ENCODE results near the gene SHROOM3.

Gene SHROOM3

DNA sequence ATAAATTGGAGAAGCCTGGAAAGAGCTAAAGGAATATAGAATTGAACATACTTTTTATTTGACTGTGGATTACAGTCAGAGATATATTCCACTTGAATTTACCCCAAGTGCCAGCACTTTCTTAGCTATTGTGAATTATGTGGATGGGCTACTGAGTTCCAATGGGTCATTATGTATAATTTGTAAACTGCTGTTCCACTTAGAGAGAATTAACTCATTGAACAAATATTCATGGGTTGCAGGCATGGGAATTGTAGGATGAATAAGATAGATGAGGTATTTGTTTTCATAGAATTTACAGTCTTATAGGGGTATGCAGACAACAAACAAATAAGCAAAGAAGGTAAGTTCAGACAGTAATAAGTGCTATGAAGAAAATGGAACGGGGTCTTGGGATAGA, 195.7 kb downstream of the SHROOM3 start:
- H3K4me1 ChIP-seq (ENCODE audit: control insufficient read depth in 1 of 2, insufficient read depth in 2 of 2, low read length in 2 of 2), result peaks cover 0 to 8% of the 10 kb centered on the region in 2 donors
- H3K9me3 ChIP-seq (ENCODE audit: control insufficient read depth in 1 of 2, low read length in 2 of 2), result no peaks in the 10 kb centered on the region
- H3K27ac ChIP-seq (ENCODE audit: low read depth, low read length), result no peak overlapping the region

GRCh38 chr4:76634220-76634619, 199.2 kb downstream of the SHROOM3 start:
- H3K9ac ChIP-seq (ENCODE audit: low read depth in 1 of 2, low read length in 2 of 2), result no peak overlapping the region
- no peaks in the 10 kb centered on the region for H3K27me3 ChIP-seq (ENCODE audit: control insufficient read depth in 1 of 2, insufficient read depth in 2 of 2, low read length in 2 of 2)
- no peak overlapping the region for H3K27ac ChIP-seq (ENCODE audit: low read depth, low read length)
- H3K36me3 ChIP-seq (ENCODE audit: control insufficient read depth in 1 of 2, insufficient read depth in 2 of 2, low read length in 2 of 2), result peaks cover 0 to 6% of the 10 kb centered on the region in 2 donors
- H3K4me1 ChIP-seq (ENCODE audit: control insufficient read depth in 1 of 2, insufficient read depth in 2 of 2, low read length in 2 of 2), result peaks cover 0 to 8% of the 10 kb centered on the region in 2 donors
- H3K9me3 ChIP-seq (ENCODE audit: control insufficient read depth in 1 of 2, low read length in 2 of 2), result no peaks in the 10 kb centered on the region
- H3K4me3 ChIP-seq (ENCODE audit: low read depth in 1 of 2, low read length in 2 of 2), result no peak overlapping the region

More for the DNA sequence above, 195.7 kb downstream of the SHROOM3 start:
- Histone ChIP-seq H3K9ac (ENCODE audit: low read depth in 1 of 2, low read length in 2 of 2) (no peak overlapping the region), H3K27me3 (ENCODE audit: control insufficient read depth in 1 of 2, insufficient read depth in 2 of 2, low read length in 2 of 2) (no peaks in the 10 kb centered on the region), H3K36me3 (ENCODE audit: control insufficient read depth in 1 of 2, insufficient read depth in 2 of 2, low read length in 2 of 2) (peaks cover 3 to 7% of the 10 kb centered on the region in 2 donors), H3K4me3 (ENCODE audit: low read depth in 1 of 2, low read length in 2 of 2) (no peak overlapping the region)

- Histone ChIP-seq H3K27me3 (ENCODE audit: control insufficient read depth in 1 of 2, insufficient read depth in 2 of 2, low read length in 2 of 2) (no peaks in the 10 kb centered on the region), H3K4me1 (ENCODE audit: control insufficient read depth in 1 of 2, insufficient read depth in 2 of 2, low read length in 2 of 2) (peaks cover 0 to 19% of the 10 kb centered on the region in 2 donors), H3K36me3 (ENCODE audit: control insufficient read depth in 1 of 2, insufficient read depth in 2 of 2, low read length in 2 of 2) (no peaks in the 10 kb centered on the region), H3K9ac (ENCODE audit: low read depth in 1 of 2, low read length in 2 of 2) (no peak overlapping the region), H3K4me3 (ENCODE audit: low read depth in 1 of 2, low read length in 2 of 2) (no peak overlapping the region), H3K27ac (ENCODE audit: low read depth, low read length) (no peak overlapping the region), H3K9me3 (ENCODE audit: control insufficient read depth in 1 of 2, low read length in 2 of 2) (no peaks in the 10 kb centered on the region)
Measured at GRCh38 chr4:76637712-76638361, 202.8 kb downstream of the SHROOM3 start.

- Histone ChIP-seq H3K27me3 (ENCODE audit: control insufficient read depth in 1 of 2, insufficient read depth in 2 of 2, low read length in 2 of 2) (no peaks in the 10 kb centered on the region), H3K4me1 (ENCODE audit: control insufficient read depth in 1 of 2, insufficient read depth in 2 of 2, low read length in 2 of 2) (peaks cover 0 to 12% of the 10 kb centered on the region in 2 donors), H3K9me3 (ENCODE audit: control insufficient read depth in 1 of 2, low read length in 2 of 2) (no peaks in the 10 kb centered on the region), H3K9ac (ENCODE audit: low read depth in 1 of 2, low read length in 2 of 2) (no peak overlapping the region), H3K4me3 (ENCODE audit: low read depth in 1 of 2, low read length in 2 of 2) (no peak overlapping the region), H3K36me3 (ENCODE audit: control insufficient read depth in 1 of 2, insufficient read depth in 2 of 2, low read length in 2 of 2) (no peaks in the 10 kb centered on the region), H3K27ac (ENCODE audit: low read depth, low read length) (no peak overlapping the region)
Measured at GRCh38 chr4:76639288-76639687, 204.3 kb downstream of the SHROOM3 start.

GRCh38 chr4:76640353-76640910, 205.4 kb downstream of the SHROOM3 start:
- Histone ChIP-seq H3K9me3 (ENCODE audit: control insufficient read depth in 1 of 2, low read length in 2 of 2) (no peaks in the 10 kb centered on the region), H3K27ac (ENCODE audit: low read depth, low read length) (no peak overlapping the region), H3K4me1 (ENCODE audit: control insufficient read depth in 1 of 2, insufficient read depth in 2 of 2, low read length in 2 of 2) (peaks cover 0 to 16% of the 10 kb centered on the region in 2 donors), H3K9ac (ENCODE audit: low read depth in 1 of 2, low read length in 2 of 2) (no peak overlapping the region), H3K36me3 (ENCODE audit: control insufficient read depth in 1 of 2, insufficient read depth in 2 of 2, low read length in 2 of 2) (peaks cover 0 to 2% of the 10 kb centered on the region in 2 donors), H3K27me3 (ENCODE audit: control insufficient read depth in 1 of 2, insufficient read depth in 2 of 2, low read length in 2 of 2) (no peaks in the 10 kb centered on the region), H3K4me3 (ENCODE audit: low read depth in 1 of 2, low read length in 2 of 2) (no peak overlapping the region)

- H3K27me3 ChIP-seq (ENCODE audit: control insufficient read depth in 1 of 2, insufficient read depth in 2 of 2, low read length in 2 of 2), result no peaks in the 10 kb centered on the region
- peaks cover 0 to 16% of the 10 kb centered on the region in 2 donors for H3K4me1 ChIP-seq (ENCODE audit: control insufficient read depth in 1 of 2, insufficient read depth in 2 of 2, low read length in 2 of 2)
- no peak overlapping the region for H3K27ac ChIP-seq (ENCODE audit: low read depth, low read length)
- H3K36me3 ChIP-seq (ENCODE audit: control insufficient read depth in 1 of 2, insufficient read depth in 2 of 2, low read length in 2 of 2), result peaks cover 0 to 2% of the 10 kb centered on the region in 2 donors
- H3K9ac ChIP-seq (ENCODE audit: low read depth in 1 of 2, low read length in 2 of 2), result no peak overlapping the region
- H3K9me3 ChIP-seq (ENCODE audit: control insufficient read depth in 1 of 2, low read length in 2 of 2), result no peaks in the 10 kb centered on the region
- H3K4me3 ChIP-seq (ENCODE audit: low read depth in 1 of 2, low read length in 2 of 2), result no peak overlapping the region
Measured at GRCh38 chr4:76641351-76641750, 206.3 kb downstream of the SHROOM3 start.

DNA sequence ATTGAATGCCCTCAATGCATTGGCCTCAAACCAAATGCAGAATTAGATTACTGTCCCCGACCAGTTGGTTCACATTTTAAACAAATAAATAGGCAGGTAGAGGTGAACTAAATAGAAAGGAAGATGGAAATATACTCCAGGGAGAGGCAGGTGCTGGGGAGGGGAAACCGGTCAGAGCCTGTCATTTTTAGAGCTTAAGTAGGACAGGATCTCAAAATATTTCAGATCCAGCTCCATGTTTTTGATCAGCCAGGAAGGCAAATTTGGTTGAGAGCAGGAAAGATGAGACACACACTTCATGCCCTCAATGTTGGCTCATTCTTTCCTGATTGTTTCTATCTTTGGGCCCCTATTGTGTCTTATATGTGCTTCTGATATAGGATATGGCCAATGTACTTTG, 206.7 kb downstream of the SHROOM3 start:
- Histone ChIP-seq H3K27me3 (ENCODE audit: control insufficient read depth in 1 of 2, insufficient read depth in 2 of 2, low read length in 2 of 2) (no peaks in the 10 kb centered on the region), H3K9ac (ENCODE audit: low read depth in 1 of 2, low read length in 2 of 2) (no peak overlapping the region), H3K9me3 (ENCODE audit: control insufficient read depth in 1 of 2, low read length in 2 of 2) (no peaks in the 10 kb centered on the region), H3K4me3 (ENCODE audit: low read depth in 1 of 2, low read length in 2 of 2) (no peak overlapping the region), H3K27ac (ENCODE audit: low read depth, low read length) (no peak overlapping the region), H3K36me3 (ENCODE audit: control insufficient read depth in 1 of 2, insufficient read depth in 2 of 2, low read length in 2 of 2) (peaks cover 0 to 2% of the 10 kb centered on the region in 2 donors), H3K4me1 (ENCODE audit: control insufficient read depth in 1 of 2, insufficient read depth in 2 of 2, low read length in 2 of 2) (peaks cover 0 to 16% of the 10 kb centered on the region in 2 donors)

GRCh38 chr4:76644831-76645485, 209.9 kb downstream of the SHROOM3 start:
- no peak overlapping the region for H3K27ac ChIP-seq (ENCODE audit: low read depth, low read length)

DNA sequence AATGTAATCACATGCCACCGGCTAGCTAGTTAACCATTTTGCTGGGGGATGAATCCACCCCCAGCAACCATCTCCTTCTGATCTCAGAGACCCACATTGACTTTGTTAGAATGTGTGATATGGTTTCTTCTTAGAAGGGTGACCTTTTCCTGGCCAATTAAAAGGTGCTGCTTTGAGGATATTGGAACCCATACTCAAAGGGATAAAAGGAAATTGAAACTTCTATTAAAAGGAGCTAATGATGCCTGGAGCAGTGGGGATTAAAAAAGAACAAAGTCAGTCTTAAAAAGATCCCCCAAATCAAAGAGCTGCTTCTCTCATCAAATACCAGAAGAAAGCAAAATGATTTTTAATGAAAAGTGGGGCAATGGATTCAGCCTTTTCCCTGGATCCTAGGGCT, 214.1 kb downstream of the SHROOM3 start:
- no peak overlapping the region for H3K9ac ChIP-seq (ENCODE audit: low read depth in 1 of 2, low read length in 2 of 2)
- H3K27me3 ChIP-seq (ENCODE audit: control insufficient read depth in 1 of 2, insufficient read depth in 2 of 2, low read length in 2 of 2), result no peaks in the 10 kb centered on the region
- H3K9me3 ChIP-seq (ENCODE audit: control insufficient read depth in 1 of 2, low read length in 2 of 2), result no peaks in the 10 kb centered on the region
- H3K36me3 ChIP-seq (ENCODE audit: control insufficient read depth in 1 of 2, insufficient read depth in 2 of 2, low read length in 2 of 2), result peaks cover 0 to 2% of the 10 kb centered on the region in 2 donors
- no peak overlapping the region for H3K4me3 ChIP-seq (ENCODE audit: low read depth in 1 of 2, low read length in 2 of 2)
- H3K4me1 ChIP-seq (ENCODE audit: control insufficient read depth in 1 of 2, insufficient read depth in 2 of 2, low read length in 2 of 2), result peaks cover 0 to 5% of the 10 kb centered on the region in 2 donors
- no peak overlapping the region for H3K27ac ChIP-seq (ENCODE audit: low read depth, low read length)

More at GRCh38 chr4:76644831-76645485, 209.9 kb downstream of the SHROOM3 start:
- Histone ChIP-seq H3K27me3 (ENCODE audit: control insufficient read depth in 1 of 2, insufficient read depth in 2 of 2, low read length in 2 of 2) (no peaks in the 10 kb centered on the region), H3K4me1 (ENCODE audit: control insufficient read depth in 1 of 2, insufficient read depth in 2 of 2, low read length in 2 of 2) (peaks cover 0 to 15% of the 10 kb centered on the region in 2 donors), H3K36me3 (ENCODE audit: control insufficient read depth in 1 of 2, insufficient read depth in 2 of 2, low read length in 2 of 2) (peaks cover 0 to 2% of the 10 kb centered on the region in 2 donors), H3K9ac (ENCODE audit: low read depth in 1 of 2, low read length in 2 of 2) (no peak overlapping the region), H3K9me3 (ENCODE audit: control insufficient read depth in 1 of 2, low read length in 2 of 2) (no peaks in the 10 kb centered on the region), H3K4me3 (ENCODE audit: low read depth in 1 of 2, low read length in 2 of 2) (no peak overlapping the region)

DNA sequence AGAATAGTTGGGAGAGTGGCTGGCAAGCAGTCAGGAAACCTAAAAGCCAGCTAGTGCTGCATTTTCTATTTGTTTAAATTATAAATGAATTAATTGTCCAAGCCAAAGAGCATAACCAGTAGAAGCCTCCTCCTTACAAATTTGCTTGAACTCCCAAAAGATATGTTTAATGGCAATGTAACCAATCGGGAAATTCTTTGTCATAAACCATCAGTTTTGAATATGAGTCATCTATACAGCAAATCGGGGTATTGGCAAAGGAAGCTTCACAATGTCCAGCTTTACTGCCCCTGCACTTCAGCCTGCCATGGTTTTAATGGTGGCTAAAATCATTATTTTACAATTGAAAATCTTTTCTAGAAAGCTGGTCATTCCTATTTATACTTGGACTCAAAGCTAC, 216.6 kb downstream of the SHROOM3 start:
- H3K9me3 ChIP-seq (ENCODE audit: control insufficient read depth in 1 of 2, low read length in 2 of 2), result no peaks in the 10 kb centered on the region
- H3K4me3 ChIP-seq (ENCODE audit: low read depth in 1 of 2, low read length in 2 of 2), result no peak overlapping the region
- no peaks in the 10 kb centered on the region for H3K27me3 ChIP-seq (ENCODE audit: control insufficient read depth in 1 of 2, insufficient read depth in 2 of 2, low read length in 2 of 2)
- no peaks in the 10 kb centered on the region for H3K36me3 ChIP-seq (ENCODE audit: control insufficient read depth in 1 of 2, insufficient read depth in 2 of 2, low read length in 2 of 2)
- H3K9ac ChIP-seq (ENCODE audit: low read depth in 1 of 2, low read length in 2 of 2), result no peak overlapping the region
- H3K27ac ChIP-seq (ENCODE audit: low read depth, low read length), result no peak overlapping the region
- H3K4me1 ChIP-seq (ENCODE audit: control insufficient read depth in 1 of 2, insufficient read depth in 2 of 2, low read length in 2 of 2), result no peaks in the 10 kb centered on the region

Data from duodenal mucosa (tissue), 2 donors.